Left forelimb (tissue), 1 donor: ENCODE data around the gene TRIM28.

Experiments used
- DNase-seq: peaks from one replicate; pipeline ENCODE4 v3.0.0-alpha.2; 2018; ENCODE audit warnings: low spot score

TRIM28 gene

DNA sequence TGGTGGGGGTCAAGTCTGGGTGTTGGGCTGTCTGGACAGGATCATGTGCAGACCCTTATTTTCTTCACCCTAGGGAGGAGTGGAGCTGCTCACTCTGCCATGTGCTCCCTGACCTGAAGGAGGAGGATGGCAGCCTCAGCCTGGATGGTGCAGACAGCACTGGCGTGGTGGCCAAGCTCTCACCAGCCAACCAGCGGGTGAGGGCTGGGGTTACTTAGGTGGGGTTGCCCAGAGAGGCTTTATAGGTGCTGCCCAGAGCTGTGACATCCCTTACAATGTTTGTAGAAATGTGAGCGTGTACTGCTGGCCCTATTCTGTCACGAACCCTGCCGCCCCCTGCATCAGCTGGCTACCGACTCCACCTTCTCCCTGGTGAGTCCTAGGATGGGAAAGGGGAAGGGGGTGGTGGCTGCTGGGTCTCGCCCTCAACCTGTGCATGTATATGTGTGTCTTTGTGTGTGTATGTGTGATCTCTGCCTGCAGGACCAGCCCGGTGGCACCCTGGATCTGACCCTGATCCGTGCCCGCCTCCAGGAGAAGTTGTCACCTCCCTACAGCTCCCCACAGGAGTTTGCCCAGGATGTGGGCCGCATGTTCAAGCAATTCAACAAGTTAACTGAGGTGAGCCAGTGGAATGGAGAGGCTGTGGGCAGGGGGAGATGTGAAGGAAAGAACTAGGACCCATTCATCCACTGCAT lies 5.9 kb downstream of the TRIM28 start:
- no peak for DNase-seq

DNA sequence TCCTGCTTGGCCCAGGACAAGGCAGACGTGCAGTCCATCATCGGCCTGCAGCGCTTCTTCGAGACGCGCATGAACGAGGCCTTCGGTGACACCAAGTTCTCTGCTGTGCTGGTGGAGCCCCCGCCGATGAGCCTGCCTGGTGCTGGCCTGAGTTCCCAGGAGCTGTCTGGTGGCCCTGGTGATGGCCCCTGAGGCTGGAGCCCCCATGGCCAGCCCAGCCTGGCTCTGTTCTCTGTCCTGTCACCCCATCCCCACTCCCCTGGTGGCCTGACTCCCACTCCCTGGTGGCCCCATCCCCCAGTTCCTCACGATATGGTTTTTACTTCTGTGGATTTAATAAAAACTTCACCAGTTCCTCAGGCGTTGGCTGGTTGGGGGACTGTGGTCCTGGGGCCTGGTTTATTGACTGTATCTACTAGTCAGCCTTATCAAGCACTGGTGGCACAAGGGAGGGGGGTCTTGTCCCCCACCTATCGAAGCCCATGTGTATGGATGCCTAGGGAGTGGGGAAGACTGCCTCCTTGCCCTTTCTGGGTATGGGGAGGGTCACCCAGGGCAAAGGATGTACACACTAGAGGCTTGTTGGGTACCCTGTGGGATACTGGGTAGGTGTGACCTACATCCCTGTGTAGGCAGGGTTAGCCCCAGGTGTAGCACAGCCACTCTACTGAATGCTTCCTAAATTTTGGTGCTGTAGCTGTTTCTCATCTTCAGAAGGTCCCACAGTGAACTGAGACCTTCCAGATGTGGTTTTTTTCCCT lies 6.7 kb downstream of the TRIM28 start:
- DNase-seq, result no peak

DNA sequence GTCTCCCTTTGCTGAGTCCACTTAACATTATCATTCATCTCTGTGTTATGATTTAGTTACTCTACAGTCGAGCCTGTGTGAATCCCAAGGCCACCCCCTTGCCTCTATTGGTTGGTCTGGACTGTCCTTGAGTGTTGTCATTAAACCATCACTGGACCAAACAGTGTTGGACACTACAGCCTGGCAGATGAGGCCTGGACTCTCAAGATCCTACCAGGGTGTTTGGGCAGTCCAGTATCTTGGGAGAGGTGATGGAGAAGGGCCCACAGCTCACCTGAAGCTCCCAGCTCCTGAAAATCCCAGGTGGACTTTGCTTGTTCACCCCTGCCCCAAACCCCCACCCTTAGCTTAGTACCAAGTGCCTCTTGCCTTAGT lies 7.2 kb downstream of the TRIM28 start:
- DNase-seq, result no peak

DNA sequence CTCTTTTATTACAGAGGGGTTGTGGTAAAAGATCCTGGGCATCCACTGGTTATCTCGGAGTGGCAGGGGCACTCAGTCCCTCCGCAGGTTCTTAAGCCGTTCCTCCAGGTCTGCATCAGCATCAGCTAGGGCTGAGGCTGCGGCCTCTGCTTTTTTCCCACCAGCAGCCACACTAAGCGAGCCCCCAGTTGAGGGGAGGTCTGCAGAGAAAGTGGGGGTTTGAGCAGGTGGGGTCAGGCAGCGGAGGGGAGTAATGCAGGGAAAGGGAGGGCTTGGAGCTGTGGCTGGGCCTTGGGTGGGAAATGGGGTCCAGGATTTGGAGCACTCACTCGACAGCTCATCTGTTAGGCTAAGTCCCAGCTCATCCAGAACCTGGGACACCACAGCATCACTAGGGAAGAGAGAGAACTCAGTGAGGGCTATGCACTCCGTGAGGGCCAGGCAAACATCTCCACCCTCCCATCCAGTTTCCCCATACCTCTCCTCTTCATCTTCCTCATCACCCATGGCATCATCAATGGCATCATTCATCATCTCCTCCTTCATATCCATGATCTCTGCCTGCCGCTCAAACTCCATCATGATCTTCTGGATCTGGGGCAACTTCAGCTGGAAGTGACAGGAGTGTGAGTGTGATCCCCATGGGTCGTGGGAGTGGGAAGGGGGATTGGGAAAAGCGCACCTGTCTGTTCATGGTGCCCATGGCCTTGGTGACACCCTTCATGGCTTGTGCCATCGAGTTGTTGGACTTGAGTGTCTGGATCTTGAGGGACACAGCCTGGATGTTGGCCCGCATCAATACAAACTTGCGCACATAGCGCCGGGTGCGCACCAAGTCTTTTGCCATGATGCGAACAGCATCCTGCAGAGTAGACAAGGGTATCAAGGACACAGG lies 8.0 kb downstream of the TRIM28 start:
- DNase-seq, result no peak

DNA sequence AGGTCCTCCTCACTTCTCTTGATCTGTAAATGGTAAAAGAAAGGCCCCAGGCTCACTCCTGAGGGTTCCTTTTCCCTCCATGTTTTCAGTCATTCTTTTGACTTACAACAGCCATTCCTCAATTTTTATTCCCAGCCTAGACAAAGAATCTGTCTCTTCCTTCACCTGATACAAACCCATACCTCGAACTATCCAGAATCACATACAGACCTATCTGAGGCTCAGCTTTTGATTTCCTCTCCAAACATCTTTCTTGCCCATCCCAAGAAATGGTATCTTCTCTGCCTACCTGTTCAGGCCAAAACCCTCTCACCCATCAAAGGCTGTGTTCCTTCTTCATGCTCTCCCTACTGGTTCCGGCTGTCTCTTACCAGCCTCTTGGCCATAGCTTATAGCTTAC lies 8.8 kb downstream of the TRIM28 start:
- no peak for DNase-seq

DNA sequence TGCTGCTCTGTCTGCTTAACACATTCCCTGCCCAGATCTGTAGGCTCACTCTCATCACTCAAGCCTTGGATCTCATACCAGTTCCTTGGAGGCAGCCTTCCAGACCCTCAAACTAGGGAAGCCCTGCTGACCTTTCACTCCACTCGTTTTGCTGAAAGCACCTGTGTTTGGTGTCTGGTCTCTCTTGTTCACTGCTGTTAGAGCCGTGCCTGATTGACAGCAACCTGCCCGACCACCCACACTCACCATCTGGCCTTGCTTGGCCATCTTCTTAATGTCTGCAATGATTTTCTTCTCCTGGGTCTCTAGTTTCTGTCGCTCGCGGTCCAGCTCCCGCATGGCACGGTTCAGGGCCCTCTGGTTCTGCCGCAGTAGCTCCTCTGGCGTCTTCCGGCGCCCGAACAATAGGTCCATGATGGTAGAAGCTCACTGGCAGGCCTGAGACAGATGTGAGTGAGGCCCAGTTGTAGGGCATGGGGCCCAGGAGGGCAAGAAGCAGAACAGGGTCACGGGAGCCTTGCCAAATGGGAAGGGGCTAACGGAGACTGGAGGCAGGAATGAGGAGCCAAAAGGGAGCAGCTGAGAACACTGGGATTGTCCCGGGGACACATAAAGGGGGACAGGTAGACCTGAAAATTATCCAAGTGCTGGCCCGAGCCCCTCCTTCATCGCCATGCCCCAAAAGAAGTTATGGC lies 10.1 kb downstream of the TRIM28 start:
- DNase-seq, result peak; percentile 65

DNA sequence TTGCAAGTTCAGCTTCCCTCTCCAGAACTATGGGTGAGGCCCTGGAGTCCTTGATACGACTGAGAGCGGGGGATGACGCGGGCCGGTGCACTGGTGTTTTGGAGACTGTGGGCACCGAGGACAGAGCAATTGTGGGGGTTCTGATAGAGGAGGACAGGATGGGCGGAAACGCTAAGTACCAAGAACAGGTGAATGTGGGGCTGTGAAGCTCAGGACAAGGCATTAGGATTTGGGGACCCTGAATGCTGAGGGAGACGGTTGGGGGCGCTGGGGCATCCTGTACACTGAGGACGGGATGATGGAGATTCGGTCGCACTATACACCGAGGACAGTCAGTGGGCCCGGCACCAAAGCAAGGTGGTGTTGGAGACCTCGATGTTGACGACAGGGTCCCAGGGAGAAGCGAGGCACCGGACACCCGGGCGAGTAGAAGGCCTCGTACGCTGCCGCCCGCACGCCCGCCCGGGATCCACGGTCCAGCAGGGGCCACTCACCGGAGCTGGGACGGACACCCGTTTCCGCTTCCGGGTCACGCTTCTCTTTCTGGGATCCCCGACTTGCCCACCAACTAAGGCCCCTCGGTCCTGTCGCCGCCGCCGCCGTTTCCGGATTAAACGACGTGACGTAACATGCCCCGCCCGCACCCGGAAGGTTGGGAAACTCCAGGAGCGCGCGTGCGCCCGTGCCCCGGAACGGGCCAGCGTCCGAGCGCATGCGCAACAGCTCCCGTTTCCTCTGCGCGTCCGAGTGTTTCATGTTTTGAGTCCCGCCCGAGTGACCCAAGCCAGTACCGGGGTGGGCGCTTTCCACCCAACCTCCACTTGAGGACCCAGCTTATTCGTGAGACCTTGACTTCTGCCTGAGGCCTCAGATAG lies 10.9 kb downstream of the TRIM28 start, which contains the start of gene CHMP2A:
Gene CHMP2A (minus strand): TSS at position 612 of the 875 bp plus-strand sequence. CDS start 893 bp downstream, outside the sequence.
- DNase-seq, result peak; percentile 98

DNA sequence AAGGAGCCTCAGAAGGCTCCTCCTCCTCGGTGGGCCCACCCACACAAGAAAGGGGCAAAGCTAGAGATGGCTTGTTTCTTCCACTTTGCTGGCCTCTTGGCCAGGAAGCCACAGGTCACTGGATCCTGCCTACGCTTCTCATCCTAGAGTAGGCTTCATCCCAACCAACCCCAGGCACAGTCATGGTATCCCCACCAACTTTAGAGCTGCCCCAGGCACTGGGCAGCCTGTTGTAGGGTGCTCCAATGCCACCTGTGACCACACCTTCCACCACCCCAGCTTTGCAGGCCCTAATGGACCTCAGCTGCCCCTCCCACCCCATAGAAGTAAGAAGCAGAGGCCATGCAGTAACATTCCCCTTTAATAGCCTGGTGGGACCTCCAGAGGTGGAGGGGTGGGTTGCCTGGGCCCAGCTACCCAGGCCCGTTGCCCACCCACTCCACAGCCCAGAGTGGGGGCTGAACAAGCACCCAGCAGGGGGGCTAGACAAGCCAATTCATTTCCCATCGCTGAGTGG lies 11.6 kb downstream of the TRIM28 start:
- no peak for DNase-seq

DNA sequence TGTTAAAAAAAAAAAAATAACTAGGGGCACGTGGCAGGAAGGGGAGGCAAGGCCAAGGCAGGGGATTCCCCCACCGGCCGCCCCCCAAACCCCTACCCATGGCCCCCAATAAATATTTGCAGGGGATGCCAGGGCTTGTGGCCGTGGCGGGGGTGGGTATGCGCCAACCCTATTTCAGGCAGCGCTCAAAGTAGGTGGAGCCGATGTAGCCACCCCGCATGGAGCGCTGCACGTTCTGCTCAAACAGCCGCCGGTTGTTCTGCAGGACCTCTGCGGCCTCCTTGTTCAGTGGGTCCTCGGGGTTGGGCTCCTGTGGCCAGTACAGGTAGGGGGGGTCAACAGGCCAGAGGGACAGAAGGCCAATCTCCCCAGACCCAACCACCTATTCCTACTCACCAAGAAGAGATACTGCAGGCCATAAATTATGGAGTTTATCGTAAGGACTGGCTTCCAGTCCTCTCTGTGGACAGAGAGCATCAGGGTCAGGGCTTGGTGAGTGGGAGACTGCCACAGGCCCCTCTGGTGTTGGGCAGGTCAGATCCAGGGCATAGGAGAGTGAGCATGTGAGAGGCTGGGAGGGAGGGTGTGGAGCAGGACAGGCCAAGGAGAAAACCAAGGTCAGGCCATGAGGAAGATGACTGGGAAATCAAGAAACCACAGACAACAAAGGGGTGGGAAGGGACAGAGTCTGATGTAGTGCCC lies 12.2 kb downstream of the TRIM28 start:
- DNase-seq, result peak; percentile 62

DNA sequence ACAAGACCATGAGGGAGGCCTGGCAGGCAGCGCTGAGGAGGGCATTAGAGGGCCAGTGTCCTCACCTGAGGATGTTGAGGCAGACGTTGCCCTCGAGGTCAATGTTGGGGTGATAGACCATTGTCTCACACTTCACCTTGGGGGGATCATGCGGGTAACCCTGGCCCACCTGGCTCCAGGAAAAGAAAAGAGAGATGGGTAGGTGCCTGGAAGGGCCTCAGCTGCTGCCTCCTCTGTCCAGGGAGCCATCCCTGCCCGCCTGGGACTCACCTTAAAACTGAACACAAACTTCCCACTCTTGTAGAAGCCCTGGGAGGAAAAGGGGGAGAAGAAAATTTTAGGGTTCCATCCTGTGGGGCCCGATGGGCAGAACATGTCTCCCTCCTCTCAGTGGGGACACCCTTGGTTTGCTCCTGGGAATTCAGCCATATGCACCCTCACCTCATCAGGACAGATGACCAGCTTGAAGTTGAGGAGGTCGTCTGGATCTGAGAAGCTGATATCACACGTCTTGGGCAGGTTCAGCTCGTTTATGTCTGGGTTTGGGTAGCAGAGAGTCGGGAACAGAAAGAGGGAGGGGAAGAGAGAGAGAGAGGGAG lies 12.9 kb downstream of the TRIM28 start:
- DNase-seq, result peak; percentile 55

DNA sequence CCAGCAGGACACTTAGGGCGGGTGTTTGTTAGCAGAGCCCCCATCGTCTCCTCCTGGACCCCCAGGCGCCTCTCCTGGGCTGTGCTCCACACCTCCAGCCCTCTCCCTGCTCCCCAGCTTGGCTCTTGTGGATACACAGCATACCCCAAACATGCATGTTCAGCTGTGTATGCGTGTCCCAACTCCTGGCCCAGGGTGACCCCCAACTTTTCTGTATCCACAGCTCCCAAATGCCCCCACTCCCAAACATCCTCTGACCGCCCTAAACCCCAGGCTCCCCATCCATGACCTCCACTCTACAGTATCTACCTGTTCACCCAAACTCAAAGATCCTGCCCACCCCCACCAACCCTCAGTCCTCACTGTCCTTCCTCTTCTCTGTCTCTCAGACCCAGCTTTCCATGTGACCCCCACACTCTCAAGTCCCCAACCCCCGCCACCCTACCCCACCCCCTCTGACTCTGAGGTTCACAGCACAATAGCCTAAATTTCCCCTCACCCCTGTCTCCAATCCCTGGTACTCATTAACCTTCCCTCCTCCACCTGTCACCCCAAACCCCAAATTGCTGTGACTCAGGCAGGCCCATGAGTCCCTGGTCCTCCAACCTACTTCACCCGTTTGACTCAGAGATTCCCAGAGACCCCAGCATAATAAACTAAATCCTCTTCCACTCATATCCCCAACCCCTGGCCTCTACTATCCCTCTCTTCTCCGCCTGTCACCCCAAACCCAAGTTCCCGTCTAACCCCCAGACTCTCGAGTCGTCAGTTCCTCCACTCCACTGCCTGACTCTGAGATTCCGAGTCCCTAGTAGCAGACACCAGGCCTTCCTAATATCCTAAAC lies 13.6 kb downstream of the TRIM28 start:
- DNase-seq, result peak; percentile 57

DNA sequence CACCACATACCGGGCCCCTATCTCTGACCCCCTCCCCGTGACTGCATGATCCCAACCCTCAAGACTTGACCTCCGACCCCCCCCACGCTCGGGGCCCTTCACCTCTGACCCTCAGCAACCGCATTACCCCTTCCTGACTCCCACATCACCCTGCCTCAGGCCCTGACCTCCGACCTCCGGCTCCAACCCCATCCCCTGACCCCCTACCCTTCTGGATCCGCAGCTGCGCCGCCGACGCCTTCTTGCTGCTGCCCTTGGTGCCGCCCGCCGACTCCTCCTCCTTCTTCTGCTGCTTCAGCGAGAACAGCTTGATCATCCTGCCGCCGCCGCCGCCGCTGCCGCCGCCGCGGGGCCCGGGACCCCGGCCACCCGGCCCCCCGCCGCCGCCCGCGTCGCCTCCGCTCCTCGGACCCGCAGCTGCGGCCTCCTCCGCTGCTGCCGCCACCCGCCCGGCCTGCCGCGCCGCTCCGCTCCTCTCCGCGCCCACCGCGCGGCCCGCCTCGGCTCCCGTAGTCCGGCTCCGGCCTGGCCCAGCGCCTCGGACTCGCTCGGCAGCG lies 14.3 kb downstream of the TRIM28 start, which contains the start of gene UBE2M:
Gene UBE2M (minus strand): TSS at position 546 of the 557 bp plus-strand sequence. CDS start 230 bp downstream, at position 316.
- no peak for DNase-seq

DNA sequence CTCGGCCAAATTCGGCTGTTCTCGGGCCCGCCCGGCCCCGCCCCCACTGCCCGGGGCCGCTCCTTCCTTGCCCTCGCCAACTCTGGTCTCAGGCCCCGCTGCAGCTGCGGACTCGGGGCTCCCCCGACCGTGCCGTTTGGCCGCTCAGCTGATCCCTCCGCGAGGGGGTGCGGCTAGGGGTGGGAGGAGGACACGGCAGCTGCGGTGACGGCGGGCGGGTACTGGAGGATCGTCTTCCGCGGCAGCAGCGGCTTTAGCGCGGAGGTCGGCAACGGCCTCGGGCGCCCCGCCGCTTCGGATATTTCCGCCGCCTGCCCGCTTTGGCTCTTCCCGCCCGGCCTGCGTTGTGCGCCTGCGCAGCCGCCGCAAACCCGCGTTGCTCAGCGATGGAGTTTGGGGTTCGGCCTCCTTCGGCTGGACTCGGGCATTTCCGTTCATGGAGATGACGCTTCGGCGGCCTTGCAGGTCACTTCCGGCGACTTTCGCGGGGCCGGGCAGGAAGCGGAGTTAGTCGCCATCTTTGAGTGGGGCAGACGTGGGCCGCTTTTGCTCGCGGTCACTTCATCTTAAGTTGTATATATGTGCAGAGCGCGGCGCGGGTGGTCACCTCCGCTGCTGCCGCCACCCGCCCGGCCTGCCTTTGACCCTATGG lies 14.9 kb downstream of the TRIM28 start:
- peak; percentile 99 for DNase-seq

DNA sequence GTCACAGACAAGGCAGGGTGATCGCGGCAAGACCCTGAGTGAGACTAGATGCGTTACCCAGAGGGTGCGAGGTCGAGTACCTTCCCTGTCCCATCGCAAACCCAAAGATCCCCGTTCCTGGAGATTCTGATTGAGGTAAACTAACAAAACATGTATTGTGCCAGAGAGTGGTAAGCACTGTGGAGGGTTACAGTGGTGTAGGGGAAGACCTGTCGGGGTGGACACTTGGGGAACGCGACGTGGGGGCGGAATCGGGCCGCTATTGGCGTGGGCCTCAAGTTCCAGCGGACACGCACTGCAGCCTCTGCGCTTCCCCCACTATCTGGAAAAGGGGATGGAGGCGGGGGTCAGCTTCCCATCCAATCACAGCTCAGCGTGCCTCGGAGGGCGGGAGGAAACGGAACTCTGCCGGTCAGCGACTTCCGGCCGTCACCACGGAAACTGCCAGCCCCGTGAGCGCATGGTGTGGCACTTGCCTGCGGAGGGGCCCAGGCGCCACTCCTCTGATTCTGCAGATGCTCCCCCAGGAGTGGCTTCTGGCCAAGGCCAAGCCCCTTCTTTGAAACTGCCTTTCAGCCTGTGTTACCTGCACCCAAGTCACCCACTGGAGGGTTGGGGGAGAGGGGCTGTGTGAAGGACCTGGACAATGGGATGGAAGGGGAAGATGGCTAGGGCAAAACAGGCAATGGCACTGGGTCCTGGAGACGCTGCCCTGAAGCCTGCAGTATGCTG lies 15.6 kb downstream of the TRIM28 start:
- DNase-seq, result peak; percentile 93

DNA sequence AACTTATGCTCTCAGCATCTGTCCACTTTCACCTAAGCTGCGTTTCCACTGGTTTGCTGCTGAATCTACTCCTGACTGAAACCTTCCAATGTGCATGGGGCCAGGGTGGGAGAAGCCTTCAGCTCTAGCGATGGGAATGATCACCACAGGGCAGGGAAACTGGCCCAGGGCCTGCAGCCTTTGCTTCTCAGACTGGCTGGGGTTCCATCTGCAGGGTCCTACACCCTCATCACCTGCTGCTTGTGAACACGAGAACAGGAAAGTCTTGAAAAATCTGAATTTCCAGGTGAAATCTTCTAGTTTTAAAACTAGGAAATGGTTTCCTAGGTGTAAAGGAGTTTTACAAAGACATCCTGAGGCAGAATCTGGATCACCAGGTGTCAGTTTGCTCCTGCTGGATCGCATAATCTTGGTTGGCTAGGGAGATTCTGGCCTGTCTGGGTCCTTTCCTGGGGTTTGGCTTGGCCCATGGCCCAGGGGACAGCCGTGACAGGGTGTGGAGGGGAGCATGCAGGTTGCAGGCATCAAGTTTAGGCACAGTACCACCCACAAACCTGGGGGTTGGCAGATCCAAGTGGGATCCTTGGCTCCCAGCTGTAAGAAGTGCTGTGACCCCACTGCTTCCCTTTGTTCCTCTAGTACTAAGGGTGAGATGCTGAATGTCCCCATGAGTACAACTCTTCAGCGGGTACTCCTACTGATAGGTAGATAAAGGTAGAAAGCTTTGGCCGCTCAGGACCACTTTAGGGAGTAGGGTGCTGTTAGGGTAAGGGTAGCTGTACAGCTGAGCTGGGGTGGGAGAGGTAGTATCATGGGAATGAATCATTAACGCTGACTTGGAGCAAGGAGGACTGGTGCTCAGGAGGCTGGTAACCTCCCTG lies 16.4 kb downstream of the TRIM28 start:
- DNase-seq, result peak; percentile 55

DNA sequence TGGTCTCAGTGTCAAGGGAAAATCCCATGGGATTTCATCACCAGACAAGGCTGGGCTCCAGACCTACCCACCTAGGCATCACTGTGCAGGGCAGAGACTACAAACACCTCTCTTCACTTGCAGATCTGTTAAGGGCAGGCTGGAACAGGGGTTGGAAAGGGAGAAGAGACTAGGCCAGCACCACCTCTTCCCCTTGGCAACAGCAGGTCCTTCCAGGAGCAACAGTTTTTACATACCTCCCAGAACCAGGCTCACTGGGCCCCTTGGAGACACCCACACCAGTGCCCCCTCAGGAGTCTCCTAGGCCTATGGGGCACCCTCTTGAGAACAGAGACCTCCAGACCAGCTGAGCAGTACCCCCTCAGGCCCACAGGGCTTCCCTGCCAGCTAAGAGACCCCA lies 17.1 kb downstream of the TRIM28 start:
- DNase-seq, result peak; percentile 51
